Activated effector memory CD4-positive, alpha-beta T cell treated with anti-CD3 and anti-CD28 coated beads, Interleukin-2, amount 50 U/mL, for 16 hours (primary cell): ENCODE data around the gene TMEM132C.

ENCODE experiments used
- DNase-seq: peaks from one replicate; pipeline ENCODE4 v3.0.0-alpha.2; 2020

The TMEM132C gene

DNA sequence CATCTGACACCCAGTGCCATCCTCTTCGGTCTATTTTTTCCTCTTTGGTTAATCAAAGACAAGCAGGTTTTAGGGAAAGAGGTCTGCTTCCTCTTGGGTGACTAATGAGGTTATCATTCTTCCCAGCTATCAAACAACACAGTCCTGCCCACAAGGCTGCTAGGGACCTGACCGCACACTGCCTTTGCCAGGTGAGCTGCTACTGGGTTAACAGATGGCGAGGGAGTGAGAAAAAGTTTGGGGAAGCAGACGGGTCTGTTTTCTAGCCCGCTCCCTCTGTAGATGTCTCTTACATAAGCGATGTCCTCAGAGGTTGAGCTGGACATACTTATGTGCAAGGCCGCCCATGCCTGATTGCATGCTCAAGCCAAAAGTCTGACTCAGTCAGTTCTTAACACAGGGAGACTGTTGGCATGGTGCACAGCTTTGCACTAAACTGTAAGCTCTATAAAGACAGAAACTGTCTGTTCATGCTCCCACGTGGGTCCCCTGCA lies 462.7 kb downstream of the TMEM132C start:
- no peak for DNase-seq

DNA sequence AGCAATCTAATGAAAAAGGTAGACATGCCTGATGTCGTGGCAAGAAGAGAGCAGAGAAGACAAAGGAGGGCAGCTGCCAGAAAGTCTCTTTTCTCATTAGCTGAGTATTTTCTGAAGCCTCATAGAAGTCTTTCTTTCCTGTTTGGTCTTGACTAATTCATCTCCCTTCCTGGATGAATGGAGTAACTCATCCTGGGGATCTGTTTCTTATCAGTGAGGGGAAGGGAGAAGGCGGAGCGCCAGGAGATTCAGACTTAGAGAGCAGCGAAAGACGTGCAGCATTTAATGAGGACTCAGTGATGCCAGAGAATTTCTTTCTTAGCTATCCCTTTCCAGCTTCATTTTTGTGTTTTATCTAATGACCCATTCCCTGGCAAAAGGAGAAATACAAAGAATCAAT lies 467.4 kb downstream of the TMEM132C start:
- DNase-seq: no peak

DNA sequence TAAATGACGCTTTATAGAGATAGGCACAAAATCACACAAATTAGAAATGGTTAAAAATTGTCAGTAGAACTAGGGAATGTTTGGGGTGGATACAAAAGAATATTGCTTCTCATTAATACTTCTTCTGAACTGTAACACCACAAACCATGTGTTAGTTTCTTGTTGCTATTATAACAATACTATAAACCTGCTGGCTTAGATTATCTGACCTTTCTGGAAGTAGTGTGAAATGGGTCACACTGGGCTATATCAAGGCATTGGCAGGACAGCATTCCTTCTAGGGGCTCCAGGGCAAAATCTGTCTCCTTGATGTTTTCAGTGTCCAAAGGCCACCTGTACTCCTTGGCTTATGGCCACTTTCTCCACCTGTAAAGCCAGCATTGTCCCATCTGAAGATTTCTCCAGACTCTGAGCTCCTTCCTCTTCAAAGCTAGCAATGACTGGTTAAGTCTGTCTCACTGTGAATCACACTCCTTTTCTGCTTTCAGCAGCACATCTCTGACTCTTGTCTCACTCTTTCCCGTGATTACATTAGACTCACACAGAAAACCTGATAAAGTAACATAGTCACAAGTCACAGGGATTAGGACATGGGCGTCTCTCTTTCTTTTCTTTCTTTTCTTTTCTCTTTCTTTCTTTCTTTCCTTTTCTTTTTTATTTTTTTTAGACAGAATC lies 470.5 kb downstream of the TMEM132C start:
- DNase-seq: no peak

DNA sequence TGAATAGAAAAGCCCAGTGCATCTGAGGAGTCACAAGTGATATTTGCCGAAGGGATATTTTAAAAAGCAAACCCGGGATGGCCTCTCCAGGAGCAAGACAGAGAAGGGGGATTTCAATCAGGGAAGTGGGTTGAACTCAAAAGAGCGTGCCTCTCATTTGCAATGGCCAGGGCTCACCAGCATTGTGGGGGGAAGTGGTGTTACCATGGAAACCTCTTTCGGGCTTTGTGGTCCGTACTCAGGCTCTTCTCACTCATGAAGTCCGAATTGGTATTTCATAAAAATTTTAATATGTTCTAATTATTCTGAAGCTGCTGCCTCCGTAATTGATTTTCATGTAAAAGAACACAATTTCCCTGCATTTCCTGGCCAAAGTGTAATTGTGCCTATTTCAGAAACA lies 476.9 kb downstream of the TMEM132C start:
- DNase-seq: no peak

DNA sequence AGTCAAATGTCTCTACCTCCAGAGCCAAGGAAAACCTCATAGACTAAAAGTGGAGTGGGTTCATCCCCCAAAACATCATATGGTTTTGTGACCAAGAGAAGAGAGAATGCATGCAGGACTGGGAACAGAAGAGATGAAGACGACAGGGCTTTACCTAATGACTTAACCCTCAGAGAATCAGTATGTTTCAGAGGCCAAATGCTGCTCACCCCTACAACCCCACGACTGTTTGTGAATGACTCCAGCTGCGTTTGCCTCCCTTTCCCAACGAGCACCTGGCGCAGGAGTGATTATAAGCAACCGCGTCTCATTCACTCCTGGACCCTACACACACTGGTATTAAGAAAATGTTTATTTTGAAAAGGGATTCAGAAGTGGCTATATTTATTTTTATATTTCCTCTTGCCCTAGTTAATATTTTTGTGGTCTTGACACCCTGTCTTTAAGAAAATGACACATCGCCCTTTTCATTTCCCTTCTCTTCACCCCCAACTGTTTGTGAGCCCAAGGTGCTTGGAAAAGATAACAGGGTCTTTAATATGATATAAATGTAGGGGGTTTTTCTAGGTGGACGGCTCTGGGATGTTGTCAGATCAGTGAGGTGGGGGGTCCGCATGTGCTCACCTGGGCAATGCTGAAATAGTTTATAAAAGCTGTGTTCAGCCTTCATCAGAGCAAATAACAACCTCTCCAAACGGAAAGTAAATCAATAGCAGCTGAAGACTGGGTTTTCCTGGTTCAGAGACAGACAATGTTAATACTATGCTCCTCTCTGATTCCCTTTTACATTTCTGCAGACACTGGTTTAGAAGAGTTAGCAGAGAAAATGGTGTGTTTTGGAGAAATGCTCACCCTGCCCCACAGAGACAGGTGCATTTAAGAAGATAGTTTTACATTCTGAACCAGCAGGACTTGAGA lies 479.1 kb downstream of the TMEM132C start:
- no peak for DNase-seq

DNA sequence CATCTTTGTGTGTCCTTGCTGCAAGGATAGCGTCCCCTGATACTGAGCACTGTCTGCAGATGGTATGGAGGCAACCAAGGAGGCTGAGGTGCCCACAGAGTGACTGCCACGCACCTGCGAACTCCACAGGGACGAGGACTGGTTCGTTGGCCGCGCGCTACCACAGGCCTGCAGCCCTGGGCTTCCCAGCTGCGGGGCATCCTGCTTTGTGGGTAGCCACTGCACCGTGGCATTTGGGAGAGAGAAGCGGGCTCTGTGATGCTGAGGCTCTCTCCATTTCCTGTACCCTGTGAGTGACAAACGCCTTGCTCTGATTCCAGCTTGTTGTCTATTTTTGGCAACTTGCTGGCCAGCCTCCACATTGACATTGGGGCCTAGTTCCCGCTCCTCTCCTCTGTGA lies 480.5 kb downstream of the TMEM132C start:
- DNase-seq: no peak

DNA sequence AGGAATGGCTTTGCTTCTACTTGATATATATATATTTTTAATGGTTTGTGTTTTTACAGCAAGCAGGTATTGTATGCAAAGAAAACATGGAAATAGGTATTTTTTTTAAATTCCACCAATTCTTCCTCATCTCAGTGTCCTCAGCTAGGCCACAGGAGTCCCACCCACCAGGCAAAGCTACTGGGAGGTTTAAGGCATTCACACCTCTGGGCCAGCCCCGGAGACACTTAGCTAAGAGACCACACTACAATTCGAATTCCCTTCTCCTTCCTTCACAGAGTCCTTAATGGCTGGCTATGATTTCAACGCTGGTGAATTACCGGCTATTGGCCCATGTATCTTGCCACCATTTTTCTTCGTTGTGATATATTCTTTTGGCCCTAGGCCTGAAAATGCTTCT lies 485.4 kb downstream of the TMEM132C start:
- DNase-seq: no peak

DNA sequence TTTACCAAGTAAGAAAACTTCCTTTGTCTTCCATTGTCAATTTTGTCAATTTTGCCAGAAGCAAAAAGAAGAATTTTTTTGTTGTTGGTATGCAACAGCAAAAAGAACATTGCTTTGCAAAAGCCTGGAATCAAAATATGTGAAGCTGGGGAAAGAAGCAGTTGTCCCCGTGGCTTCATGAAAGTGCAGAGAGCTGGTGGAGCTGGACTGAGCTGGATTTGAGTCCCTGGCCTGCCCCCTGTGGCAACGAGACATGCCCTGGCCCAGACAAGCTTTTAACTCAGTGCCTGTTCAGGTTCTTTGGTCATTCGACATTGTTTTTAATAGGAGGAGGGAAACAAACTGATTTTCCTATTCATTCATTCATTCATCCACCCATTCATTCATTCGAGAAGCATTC lies 486.5 kb downstream of the TMEM132C start:
- DNase-seq: no peak

DNA sequence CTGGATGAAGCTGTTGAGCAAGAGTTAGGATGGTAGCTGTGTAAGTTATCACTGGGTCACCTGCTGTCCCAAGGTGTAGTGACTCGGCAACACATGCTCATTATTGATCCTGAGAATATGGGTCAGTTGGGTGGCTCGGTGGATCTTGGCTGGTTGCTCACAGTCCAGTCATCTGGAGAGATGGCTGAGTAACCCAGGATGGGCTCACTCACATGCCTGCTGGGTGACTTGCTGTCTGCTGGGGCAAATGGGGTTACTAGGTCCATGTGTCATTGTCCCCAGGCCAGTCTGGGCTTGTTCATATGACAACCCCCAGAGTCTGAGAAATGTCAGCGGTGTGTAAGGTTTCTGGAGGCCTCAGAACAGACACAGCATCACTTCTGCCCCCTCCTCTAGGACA lies 487.3 kb downstream of the TMEM132C start:
- DNase-seq: no peak

DNA sequence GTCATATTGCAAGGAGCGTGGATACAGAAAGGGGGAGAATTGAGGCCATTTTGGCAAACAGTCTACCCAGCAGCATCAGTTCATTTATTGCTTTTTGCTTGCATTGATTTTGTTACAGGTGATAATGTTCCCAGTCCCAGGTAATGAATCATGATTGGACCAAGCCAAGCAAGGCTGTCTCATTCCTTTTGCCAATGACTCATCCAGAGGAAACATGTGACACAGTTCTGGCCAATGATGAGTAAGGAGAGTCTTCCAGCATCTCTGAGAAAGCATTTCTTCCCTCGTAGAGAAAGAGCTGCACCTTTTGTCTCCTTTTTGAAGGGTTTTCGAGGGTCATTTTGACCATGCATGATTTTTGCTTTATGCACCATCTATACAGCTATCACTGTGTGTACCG lies 488.6 kb downstream of the TMEM132C start:
- DNase-seq: no peak
